Activated T-cell treated with anti-CD3 and anti-CD28 coated beads, Interleukin-2, amount 50 U/mL, for 24 hours (primary cell): Measurements from ENCODE around the gene CCL8.

Source experiments
- DNase-seq: peaks from one replicate; pipeline ENCODE4 v3.0.0-alpha.2; 2020
- H3K27ac Mint-ChIP-seq: 2 replicates; pipeline ENCODE4 v1.8.0; 2020; ENCODE audit warnings: mild to moderate bottlenecking, mixed read lengths
- H3K27me3 Mint-ChIP-seq: 2 replicates; pipeline ENCODE4 v1.8.0; 2020; ENCODE audit warnings: mixed read lengths
- H3K36me3 Mint-ChIP-seq: 2 replicates; pipeline ENCODE4 v1.8.0; 2020; ENCODE audit warnings: low read depth, mixed read lengths
- H3K4me1 Mint-ChIP-seq: 2 replicates; pipeline ENCODE4 v1.8.0; 2020; ENCODE audit warnings: low read depth, mixed read lengths
- H3K4me3 Mint-ChIP-seq: 2 replicates; pipeline ENCODE4 v1.8.0; 2020; ENCODE audit warnings: mild to moderate bottlenecking, moderate library complexity, mixed read lengths
- H3K9me3 Mint-ChIP-seq: 2 replicates; pipeline ENCODE4 v1.8.0; 2020; ENCODE audit warnings: mixed read lengths

The CCL8 gene

DNA sequence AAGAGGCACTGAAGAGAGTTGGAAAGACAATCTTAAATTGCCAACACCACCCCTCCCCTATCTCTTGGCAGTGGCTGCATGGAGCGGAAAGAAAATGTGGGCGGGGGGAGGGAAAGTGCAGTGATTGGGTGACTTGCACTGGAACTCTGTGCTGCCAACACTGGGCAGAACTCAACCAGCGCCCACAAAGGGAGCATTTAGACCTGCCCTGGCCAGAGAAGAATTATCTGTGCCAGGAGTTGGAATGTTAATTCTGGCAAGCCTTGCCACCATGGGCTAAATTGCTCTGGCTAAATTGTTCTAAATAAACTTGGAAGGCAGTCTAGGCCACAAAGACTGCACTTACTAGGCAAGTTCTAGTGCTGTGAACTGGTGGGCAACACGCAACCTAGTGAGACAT, 30.5 kb downstream of the CCL8 start:
- Mint-ChIP-seq H3K27me3 (peaks cover 33% of the 10 kb centered on the region), H3K4me3 (no peak overlapping the region), H3K4me1 (no peaks in the 10 kb centered on the region), H3K27ac (no peak overlapping the region), H3K9me3 (no peaks in the 10 kb centered on the region), H3K36me3 (no peaks in the 10 kb centered on the region)
- no peak for DNase-seq

DNA sequence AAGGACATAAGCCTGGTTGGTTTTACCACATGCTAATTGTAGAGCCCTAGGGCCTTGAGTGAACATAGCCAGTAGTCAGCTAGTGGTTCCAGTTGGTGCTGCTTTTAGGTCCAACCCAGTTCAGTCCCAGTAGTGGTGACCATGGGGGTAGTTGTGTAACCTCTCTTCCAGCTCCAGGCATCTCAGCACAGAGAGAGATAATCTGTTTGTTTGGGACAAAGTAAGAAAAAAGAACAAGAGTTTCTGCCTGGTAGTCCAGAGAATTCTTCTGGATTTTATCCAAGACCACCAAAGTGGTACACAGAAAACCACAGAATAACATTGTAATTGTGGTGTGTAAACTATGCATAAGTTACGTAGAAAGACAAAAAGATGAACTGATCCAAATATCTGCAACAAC, 31.9 kb downstream of the CCL8 start:
- no peak overlapping the region for H3K4me3 Mint-ChIP-seq
- peaks cover 29% of the 10 kb centered on the region for H3K27me3 Mint-ChIP-seq
- no peak for DNase-seq
- H3K36me3 Mint-ChIP-seq, result no peaks in the 10 kb centered on the region
- H3K9me3 Mint-ChIP-seq, result no peaks in the 10 kb centered on the region
- H3K4me1 Mint-ChIP-seq, result no peaks in the 10 kb centered on the region
- H3K27ac Mint-ChIP-seq, result no peak overlapping the region

DNA sequence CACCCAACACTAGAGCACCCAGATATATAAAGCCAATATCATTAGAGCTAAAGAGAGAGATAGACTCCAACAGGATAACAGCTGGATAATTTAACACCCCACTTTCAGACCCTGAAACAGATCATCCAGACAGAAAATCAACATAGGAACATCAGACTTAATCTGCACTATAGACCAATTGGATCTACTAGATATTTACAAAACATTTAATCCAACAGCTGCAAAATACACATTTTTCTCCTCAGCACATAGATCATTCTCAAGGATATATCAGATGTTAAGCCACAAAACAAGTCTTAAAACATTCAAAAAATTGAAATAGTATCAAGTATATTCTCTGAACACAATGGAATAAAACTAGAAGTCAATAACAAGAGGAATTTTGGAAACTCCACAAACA, 33.0 kb downstream of the CCL8 start:
- Mint-ChIP-seq H3K27ac (no peak overlapping the region), H3K27me3 (peaks cover 28% of the 10 kb centered on the region), H3K4me3 (no peak overlapping the region), H3K4me1 (no peaks in the 10 kb centered on the region), H3K36me3 (no peaks in the 10 kb centered on the region), H3K9me3 (no peaks in the 10 kb centered on the region)
- no peak for DNase-seq

DNA sequence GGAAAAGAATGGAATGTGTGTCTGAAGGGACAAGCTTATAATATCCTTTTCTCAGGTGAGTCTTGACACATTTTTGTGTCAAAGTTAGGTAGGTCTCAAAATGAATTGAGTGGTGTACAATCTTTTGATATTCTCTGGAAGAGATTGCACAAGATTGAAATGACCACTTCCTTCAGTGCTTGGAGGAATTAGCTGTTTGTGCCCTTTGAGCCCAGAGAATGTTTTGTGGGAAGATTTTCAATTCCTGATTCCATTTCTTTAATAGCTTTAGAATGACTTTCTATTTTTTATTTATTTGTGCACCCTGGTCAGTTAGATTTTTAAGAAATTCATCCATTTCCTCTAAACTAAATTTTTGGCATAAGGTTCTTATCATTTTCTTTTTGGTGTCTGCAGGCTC, 35.4 kb downstream of the CCL8 start:
- no peak overlapping the region for H3K4me3 Mint-ChIP-seq
- peaks cover 21% of the 10 kb centered on the region for H3K27me3 Mint-ChIP-seq
- H3K4me1 Mint-ChIP-seq, result no peaks in the 10 kb centered on the region
- no peak for DNase-seq
- H3K9me3 Mint-ChIP-seq, result no peaks in the 10 kb centered on the region
- no peaks in the 10 kb centered on the region for H3K36me3 Mint-ChIP-seq
- no peak overlapping the region for H3K27ac Mint-ChIP-seq

DNA sequence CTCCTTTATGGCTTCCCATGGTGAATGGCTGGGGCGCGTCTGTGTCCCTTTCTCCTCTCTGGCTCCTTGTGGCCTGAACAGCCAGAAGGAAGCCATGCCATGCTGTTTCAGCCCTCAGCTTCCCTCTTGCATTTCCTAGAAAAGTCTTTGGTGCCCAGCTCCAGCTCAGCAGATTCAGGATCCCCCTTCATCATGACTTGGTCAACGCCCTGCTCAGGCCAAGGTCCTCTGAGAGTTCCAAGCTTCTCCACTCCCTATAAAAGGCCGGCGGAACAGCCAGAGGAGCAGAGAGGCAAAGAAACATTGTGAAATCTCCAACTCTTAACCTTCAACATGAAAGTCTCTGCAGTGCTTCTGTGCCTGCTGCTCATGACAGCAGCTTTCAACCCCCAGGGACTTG, 37.0 kb downstream of the CCL8 start, which contains the start of gene CCL13:
Gene CCL13, plus strand, starts transcription at position 287 of the 400 bp plus-strand sequence. Its CDS starts 47 bp downstream, at position 334.
- no peak within 1 kb of the TSS for H3K4me3 Mint-ChIP-seq
- H3K9me3 Mint-ChIP-seq, result no peaks in the 10 kb centered on the region
- H3K4me1 Mint-ChIP-seq, result no peaks in the 10 kb centered on the region
- DNase-seq, result no peak
- no peaks in the 10 kb centered on the region for H3K36me3 Mint-ChIP-seq
- H3K27me3 Mint-ChIP-seq, result peaks cover 21% of the 10 kb centered on the region
- H3K27ac Mint-ChIP-seq, result no peak within 1 kb of the TSS

DNA sequence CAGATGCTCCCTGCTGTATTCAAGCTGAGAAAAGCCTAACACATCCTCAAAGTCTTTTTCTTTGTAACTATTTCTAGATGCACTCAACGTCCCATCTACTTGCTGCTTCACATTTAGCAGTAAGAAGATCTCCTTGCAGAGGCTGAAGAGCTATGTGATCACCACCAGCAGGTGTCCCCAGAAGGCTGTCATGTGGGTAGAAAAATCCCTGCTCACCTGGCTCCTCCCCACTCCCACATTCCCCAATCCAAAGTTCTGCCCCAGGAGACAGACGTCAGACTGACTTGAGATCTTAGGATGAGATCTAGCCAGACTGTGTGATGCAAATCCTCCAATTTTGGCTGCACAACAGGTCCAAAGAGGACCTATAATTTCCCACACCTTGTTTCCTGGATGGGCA, 38.2 kb downstream of the CCL8 start:
- Mint-ChIP-seq H3K4me1 (no peaks in the 10 kb centered on the region), H3K27me3 (peaks cover 29% of the 10 kb centered on the region), H3K9me3 (no peaks in the 10 kb centered on the region), H3K27ac (no peak overlapping the region), H3K36me3 (no peaks in the 10 kb centered on the region), H3K4me3 (no peak overlapping the region)
- no peak for DNase-seq

DNA sequence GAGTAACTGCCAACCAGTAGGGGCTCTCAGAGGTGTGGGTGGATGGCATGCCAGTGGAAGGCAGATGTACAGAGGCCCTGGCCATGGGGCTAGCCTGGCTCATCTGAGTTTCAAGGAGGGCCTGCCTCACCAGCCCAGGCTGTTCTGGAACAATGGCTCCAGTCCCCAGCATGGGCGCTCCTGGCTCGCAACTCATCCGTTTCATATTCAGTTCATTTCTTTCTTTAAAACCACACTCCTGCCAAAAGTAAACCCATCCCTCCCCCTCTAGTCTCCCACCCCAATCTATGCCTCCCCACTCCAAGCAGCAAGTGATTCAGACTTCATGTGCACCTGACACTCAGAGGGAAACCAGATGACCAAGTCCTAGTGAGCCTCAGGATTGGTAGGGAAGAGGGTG, 39.4 kb downstream of the CCL8 start:
- Mint-ChIP-seq H3K36me3 (no peaks in the 10 kb centered on the region), H3K27ac (no peak overlapping the region), H3K27me3 (peaks cover 37% of the 10 kb centered on the region), H3K9me3 (no peaks in the 10 kb centered on the region), H3K4me3 (no peak overlapping the region), H3K4me1 (no peaks in the 10 kb centered on the region)
- DNase-seq, result no peak

DNA sequence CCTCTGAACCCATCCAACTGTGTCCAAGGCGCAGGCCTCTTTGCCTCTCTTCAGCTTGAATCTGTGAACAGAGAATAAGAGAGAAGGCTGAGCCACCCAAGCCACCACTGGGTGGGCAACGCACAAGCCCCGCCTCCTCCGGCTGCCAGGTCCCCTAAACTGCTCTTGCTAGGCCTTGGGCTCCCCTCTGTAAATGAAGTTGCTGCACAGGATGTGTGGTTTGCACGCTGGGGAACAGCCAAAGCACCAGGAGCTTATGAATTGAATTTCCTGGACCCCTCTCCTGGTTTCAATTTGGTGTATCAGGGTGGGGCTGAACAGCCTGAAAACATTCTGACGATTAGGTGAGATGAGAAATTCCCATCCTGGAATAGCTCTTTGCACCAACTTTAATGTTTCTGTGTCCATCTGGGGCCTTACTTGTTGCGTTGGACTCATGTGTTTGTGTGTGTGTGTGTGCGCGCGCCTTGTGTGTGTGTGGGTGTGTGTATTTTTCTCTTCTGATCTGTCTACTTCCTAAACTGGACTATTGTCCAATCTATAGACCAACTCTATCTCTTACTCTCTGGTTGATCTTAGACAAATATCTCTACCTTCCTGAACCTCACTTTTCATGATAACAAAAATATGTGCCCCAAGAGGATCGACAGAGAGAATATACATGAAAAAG, 41.5 kb downstream of the CCL8 start:
- Mint-ChIP-seq H3K9me3 (no peaks in the 10 kb centered on the region), H3K4me1 (peaks cover 7% of the 10 kb centered on the region), H3K4me3 (no peak overlapping the region), H3K36me3 (no peaks in the 10 kb centered on the region), H3K27ac (no peak overlapping the region), H3K27me3 (peaks cover 47% of the 10 kb centered on the region)
- DNase-seq, result no peak

DNA sequence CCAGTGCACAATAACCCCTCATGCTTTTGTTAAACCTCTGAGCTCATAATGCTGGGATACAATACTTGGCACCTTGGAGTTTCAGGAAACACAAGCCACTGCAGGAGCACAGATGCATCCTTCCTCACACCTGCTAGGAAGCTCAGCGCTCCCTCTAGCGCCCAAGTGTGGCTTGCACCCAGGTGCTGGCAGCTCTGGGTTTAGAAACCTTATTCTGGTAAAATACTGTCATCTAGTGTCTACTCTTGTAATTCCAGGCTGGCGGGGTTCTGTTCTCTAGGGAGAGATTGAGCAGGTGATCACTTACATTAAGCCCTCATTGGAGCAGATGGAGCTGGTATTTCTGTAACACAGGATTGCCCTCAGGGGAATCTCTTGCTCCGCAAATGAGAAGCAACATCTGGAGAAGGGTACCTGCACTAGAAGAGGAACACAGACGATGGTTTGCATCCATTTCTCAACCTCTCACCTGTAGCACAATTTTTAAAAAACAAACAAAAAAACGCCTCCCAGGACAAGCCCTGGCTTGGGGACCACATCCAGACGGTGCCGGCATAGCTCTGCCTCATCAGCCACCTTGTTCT, 42.3 kb downstream of the CCL8 start:
- H3K4me3 Mint-ChIP-seq, result no peak overlapping the region
- no peaks in the 10 kb centered on the region for H3K9me3 Mint-ChIP-seq
- H3K4me1 Mint-ChIP-seq, result peaks cover 10% of the 10 kb centered on the region
- no peak overlapping the region for H3K27ac Mint-ChIP-seq
- DNase-seq, result peak; percentile 80
- H3K36me3 Mint-ChIP-seq, result no peaks in the 10 kb centered on the region
- H3K27me3 Mint-ChIP-seq, result peaks cover 47% of the 10 kb centered on the region

DNA sequence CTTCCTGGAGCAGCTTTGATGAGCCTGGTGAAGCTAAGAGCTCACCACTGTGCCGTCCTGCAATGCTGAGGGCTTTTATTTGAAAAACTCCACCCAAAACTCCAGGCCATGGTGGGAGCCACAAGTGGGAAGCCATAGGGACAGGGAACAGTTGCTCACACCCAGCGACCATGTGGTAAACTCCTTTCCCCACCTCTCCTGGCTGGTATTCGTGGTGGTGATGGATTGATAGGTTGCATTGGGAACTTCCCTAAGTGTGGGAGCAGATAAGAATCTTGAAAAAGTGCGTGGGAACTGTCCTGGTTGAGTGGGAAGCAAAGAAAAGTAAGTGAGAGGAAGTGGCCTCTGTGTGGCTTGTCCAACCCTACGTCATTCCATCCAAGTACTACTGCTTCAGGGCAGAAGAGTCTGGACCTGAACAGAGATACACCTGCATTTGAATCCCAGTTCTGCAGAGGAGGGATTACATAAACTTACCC, 44.0 kb downstream of the CCL8 start, which contains the start of gene CCL1:
Gene CCL1, minus strand, starts transcription at position 51 of the 479 bp plus-strand sequence. CDS start 72 bp downstream, outside the sequence.
- H3K27ac Mint-ChIP-seq, result no peak within 1 kb of the TSS
- no peak for DNase-seq
- peaks cover 10% of the 10 kb centered on the region for H3K4me1 Mint-ChIP-seq
- H3K36me3 Mint-ChIP-seq, result no peaks in the 10 kb centered on the region
- H3K27me3 Mint-ChIP-seq, result peaks cover 44% of the 10 kb centered on the region
- no peak within 1 kb of the TSS for H3K4me3 Mint-ChIP-seq
- no peaks in the 10 kb centered on the region for H3K9me3 Mint-ChIP-seq

DNA sequence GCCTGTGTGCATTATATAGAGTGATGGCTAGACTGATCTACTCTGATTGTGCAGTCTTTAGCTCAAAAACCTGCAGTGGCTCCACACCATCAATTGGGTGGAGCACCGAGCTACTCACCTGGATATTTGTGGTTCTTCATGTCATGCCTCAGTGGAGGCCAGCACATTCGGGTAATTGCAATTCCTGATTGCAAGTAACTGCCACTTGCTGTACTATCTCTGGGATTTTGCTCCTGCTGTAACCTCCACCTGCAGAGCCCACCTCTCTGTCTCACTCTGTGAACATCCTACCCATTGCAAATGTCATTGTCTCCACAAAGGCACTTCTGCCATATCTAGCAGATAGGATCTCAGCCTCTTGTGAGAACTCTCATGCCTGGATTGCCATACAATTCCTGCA, 45.5 kb downstream of the CCL8 start:
- H3K9me3 Mint-ChIP-seq, result no peaks in the 10 kb centered on the region
- peaks cover 40% of the 10 kb centered on the region for H3K27me3 Mint-ChIP-seq
- H3K4me3 Mint-ChIP-seq, result no peak overlapping the region
- H3K36me3 Mint-ChIP-seq, result no peaks in the 10 kb centered on the region
- peaks cover 10% of the 10 kb centered on the region for H3K4me1 Mint-ChIP-seq
- no peak overlapping the region for H3K27ac Mint-ChIP-seq
- no peak for DNase-seq

DNA sequence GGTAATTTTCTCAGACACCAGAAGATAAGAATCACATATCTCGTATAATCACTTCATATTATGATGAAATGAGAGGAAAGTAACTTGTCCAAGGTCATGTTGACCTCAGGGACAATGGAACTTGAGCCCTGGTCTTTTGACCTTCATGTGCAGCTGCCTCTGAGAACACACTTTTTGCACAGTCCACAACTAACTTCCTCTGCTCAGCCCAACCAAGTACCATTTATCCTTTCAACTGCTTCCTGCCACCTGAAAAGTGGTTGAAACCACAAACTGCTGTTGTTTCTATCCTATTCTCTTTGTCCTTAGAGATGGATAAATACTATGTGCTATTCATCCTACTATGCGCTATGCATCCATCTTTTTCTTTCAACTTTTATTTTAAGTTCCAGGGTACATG, 46.1 kb downstream of the CCL8 start:
- DNase-seq, result no peak
- H3K36me3 Mint-ChIP-seq, result no peaks in the 10 kb centered on the region

DNA sequence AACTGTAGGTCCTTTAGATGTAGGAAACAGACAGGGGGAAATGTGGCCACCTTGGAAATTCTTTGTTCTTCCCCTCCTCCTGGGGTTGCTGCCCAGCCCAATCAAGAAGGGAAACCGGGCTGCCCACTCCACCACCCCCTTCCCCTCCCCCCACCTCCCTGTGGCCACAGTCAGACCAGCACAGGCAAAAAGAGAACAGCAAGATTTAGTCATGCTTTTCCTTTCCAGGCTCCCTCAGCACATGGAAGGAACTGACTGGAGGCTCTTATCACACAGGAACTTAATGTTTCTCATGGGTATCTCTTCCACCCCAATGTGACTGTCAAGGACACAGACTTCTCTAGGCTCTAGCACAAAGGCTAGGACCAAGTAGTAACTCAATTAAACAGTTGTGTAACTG, 46.8 kb downstream of the CCL8 start:
- peaks cover 40% of the 10 kb centered on the region for H3K27me3 Mint-ChIP-seq
- peaks cover 16% of the 10 kb centered on the region for H3K4me1 Mint-ChIP-seq
- H3K36me3 Mint-ChIP-seq, result no peaks in the 10 kb centered on the region
- DNase-seq, result no peak
- H3K27ac Mint-ChIP-seq, result no peak overlapping the region
- H3K4me3 Mint-ChIP-seq, result no peak overlapping the region
- H3K9me3 Mint-ChIP-seq, result no peaks in the 10 kb centered on the region

More for the DNA sequence above, 46.1 kb downstream of the CCL8 start:
- Mint-ChIP-seq H3K27ac (no peak overlapping the region), H3K9me3 (no peaks in the 10 kb centered on the region), H3K4me1 (peaks cover 10% of the 10 kb centered on the region), H3K27me3 (peaks cover 40% of the 10 kb centered on the region), H3K4me3 (no peak overlapping the region)

DNA sequence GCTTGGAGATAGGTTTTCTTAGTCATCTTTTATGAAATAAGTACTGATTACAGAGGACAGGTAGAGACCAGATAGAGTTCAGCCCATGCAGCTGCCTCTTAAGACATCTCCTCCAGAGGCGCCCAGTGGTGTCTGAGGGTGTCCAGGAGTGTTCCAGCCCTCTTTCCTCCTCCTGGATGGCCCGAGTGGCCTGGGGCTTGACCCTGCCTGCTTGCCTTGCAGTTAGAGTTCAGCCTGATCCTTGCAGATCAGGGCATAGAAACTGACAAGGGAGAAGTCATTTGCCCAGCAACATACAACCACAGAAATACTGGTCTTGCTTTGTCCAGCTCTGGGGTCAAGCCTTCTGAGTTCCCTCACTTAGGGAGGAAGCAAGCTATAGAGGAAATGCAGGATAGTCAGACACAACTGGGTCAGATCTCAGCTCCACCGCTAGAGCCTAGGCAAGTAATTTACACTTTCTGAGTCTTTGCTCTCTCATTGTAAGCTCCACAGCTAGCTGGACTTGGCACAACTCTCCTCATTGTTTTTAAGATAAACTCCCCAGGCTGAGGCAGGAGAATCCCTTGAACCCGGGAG, 47.4 kb downstream of the CCL8 start:
- Mint-ChIP-seq H3K27me3 (peaks cover 39% of the 10 kb centered on the region), H3K9me3 (no peaks in the 10 kb centered on the region), H3K36me3 (no peaks in the 10 kb centered on the region), H3K4me3 (no peak overlapping the region), H3K27ac (no peak overlapping the region), H3K4me1 (peaks cover 22% of the 10 kb centered on the region)
- no peak for DNase-seq
